CD4-positive, alpha-beta T cell (primary cell): Measurements from ENCODE around the gene YWHAG. TPM values are rescaled to one million over a fixed set of nuclear protein-coding genes. Genes with fewer than 3 reads are reported as not detected.

Source experiments
- ATAC-seq: fragments of 200-7000 bp; cut with Tn5 transposase; one replicate; pipeline ENCODE4 v1.10.0; 2022; ENCODE audit warnings: mild to moderate bottlenecking; ENCODE audit not compliant: poor library complexity
- CTCF ChIA-PET: fragments of 350-600 bp; sonication (Branson Sonifier 250); formaldehyde crosslinking; loops from one replicate; lab custom pipeline; 2021; ENCODE audit warnings: antibody characterized with exemption, inconsistent platforms; lab: Charles Lee
- POLR2A ChIA-PET: fragments of 350-600 bp; sonication (Branson Sonifier 250); formaldehyde crosslinking; loops from one replicate; lab custom pipeline; 2021; ENCODE audit warnings: antibody characterized with exemption, inconsistent platforms; lab: Charles Lee
- DNase-seq, 14 experiments: peaks; one replicate each; pipeline ENCODE4 v3.0.0-alpha.2; 2013 to 2020; ENCODE audit warnings: mixed read lengths in 2 of 14
- H3K27ac ChIP-seq, 2 donors: one replicate each; pipeline versions ENCODE4 v1.5.1 to v1.7.0; 2013; ENCODE audit warnings: low read length in 2 of 2, low read depth in 1 of 2, mild to moderate bottlenecking in 1 of 2
- H3K27me3 ChIP-seq, 2 experiments: 1 replicate in 1 of 2; 2 replicates in 1 of 2; pipeline versions ENCODE4 v1.6.1 to v1.7.0; 2013; ENCODE audit warnings: low read length in 2 of 2, control low read depth in 1 of 2, mild to moderate bottlenecking in 1 of 2, moderate library complexity in 1 of 2; ENCODE audit not compliant: insufficient read depth in 2 of 2, control insufficient read depth in 1 of 2
- H3K36me3 ChIP-seq: one replicate; pipeline ENCODE4 v1.6.1; 2013; ENCODE audit warnings: low read length, control low read depth; ENCODE audit not compliant: insufficient read depth
- H3K4me1 ChIP-seq: one replicate; pipeline ENCODE4 v1.6.1; 2013; ENCODE audit warnings: low read length, control low read depth; ENCODE audit not compliant: insufficient read depth
- H3K4me3 ChIP-seq: one replicate; pipeline ENCODE4 v1.5.1; 2013; ENCODE audit warnings: mild to moderate bottlenecking, low read length, moderate library complexity
- H3K9me3 ChIP-seq, 2 experiments: 1 replicate in 1 of 2; 2 replicates in 1 of 2; pipeline versions ENCODE4 v1.6.1 to v1.7.0; 2013; ENCODE audit warnings: low read length in 2 of 2, mild to moderate bottlenecking in 2 of 2, control low read depth in 1 of 2, moderate library complexity in 1 of 2; ENCODE audit not compliant: control insufficient read depth in 1 of 2, insufficient read depth in 1 of 2
- H3K27ac Mint-ChIP-seq: one replicate; pipeline ENCODE4 v1.8.0; 2020; ENCODE audit warnings: mixed read lengths
- H3K27me3 Mint-ChIP-seq: one replicate; pipeline ENCODE4 v1.8.0; 2021; ENCODE audit warnings: mixed read lengths
- H3K36me3 Mint-ChIP-seq: one replicate; pipeline ENCODE4 v1.8.0; 2021; ENCODE audit warnings: low read depth, mixed read lengths
- H3K4me1 Mint-ChIP-seq: one replicate; pipeline ENCODE4 v1.8.0; 2021; ENCODE audit warnings: low read depth, mixed read lengths
- H3K4me3 Mint-ChIP-seq: one replicate; pipeline ENCODE4 v1.8.0; 2020; ENCODE audit warnings: mild to moderate bottlenecking, mixed read lengths
- H3K9me3 Mint-ChIP-seq: one replicate; pipeline ENCODE4 v1.8.0; 2020; ENCODE audit warnings: mixed read lengths
- intact Hi-C, 2 experiments: fragments of 100-400 bp; cut with DNase I in 1 of 2; cut with micrococcal nuclease in 1 of 2; formaldehyde crosslinking; loops; one replicate each; pipeline versions ENCODE4 v1.15.1 to v1.9.0; 2023 to 2025; cut with DNase I, micrococcal nuclease
- total RNA-seq, 174 experiments: library from RNA in 2 of 174; stranded (reverse) in 2 of 174; gene quantifications; one replicate each; pipeline ENCODE4 v1.2.3 and lab custom pipeline; 2021 to 2026
- TF ChIP-seq, protein P1 (sequence below): fragments of 200-600 bp; IDR thresholded peaks from one replicate; pipeline ENCODE4 v1.8.0; 2022; ENCODE audit warnings: antibody characterized with exemption, mild to moderate bottlenecking

YWHAG gene
- total RNA-seq, 2 experiments from 2014 or later = 23.4 to 24.3 TPM

DNA sequence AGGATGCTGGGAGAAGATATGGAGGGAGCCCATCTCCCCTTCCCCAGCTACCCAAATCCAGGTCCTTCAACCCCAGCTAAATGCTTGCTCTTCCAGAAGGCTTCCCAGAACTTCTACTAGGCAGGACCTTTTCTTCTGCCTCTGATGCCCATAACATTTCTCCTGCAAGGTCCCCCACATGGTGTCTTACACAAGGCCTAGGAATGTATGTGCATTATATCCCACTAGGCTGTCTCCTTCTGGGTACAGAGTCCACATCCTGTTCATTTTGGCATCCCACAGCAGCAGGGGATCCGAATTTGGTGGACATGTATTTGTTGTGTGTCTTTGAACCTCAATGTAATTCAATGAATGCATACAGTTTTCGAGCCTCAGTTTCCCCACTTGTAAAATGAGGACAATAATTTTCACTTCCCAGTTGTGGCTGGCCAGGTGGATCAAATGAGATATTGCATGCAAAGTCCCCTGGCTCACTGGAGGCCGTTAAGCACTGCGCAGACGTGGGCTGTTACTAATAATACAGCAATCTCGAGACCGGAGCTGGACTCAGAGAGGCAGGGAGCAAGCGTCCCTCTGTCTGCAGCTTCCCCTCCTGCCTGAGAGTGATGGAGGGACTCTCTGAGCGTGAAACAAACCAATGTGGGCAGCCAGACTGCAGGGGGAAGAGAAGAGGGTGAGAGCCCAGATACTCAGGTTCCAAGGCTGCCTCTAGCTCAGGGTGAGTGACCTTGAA is 18.6 kb upstream of the YWHAG start:
- no peak for DNase-seq
- intact Hi-C loops = no loop called here
- H3K9me3 ChIP-seq = no peaks in the 10 kb centered on the region
- no peaks in the 10 kb centered on the region for H3K36me3 ChIP-seq
- CTCF ChIA-PET = no interaction called here
- no peak for ATAC-seq
- no peak overlapping the region for H3K4me3 ChIP-seq
- Mint-ChIP-seq H3K27ac (no peak overlapping the region), H3K36me3 (no peaks in the 10 kb centered on the region), H3K9me3 (no peaks in the 10 kb centered on the region), H3K27me3 (peaks cover 8% of the 10 kb centered on the region), H3K4me1 (no peaks in the 10 kb centered on the region), H3K4me3 (no peak overlapping the region)
- H3K27ac ChIP-seq = no peak overlapping the region
- H3K4me1 ChIP-seq = peaks cover 15% of the 10 kb centered on the region
- POLR2A ChIA-PET = no interaction called here
- TF ChIP-seq, protein P1, sequence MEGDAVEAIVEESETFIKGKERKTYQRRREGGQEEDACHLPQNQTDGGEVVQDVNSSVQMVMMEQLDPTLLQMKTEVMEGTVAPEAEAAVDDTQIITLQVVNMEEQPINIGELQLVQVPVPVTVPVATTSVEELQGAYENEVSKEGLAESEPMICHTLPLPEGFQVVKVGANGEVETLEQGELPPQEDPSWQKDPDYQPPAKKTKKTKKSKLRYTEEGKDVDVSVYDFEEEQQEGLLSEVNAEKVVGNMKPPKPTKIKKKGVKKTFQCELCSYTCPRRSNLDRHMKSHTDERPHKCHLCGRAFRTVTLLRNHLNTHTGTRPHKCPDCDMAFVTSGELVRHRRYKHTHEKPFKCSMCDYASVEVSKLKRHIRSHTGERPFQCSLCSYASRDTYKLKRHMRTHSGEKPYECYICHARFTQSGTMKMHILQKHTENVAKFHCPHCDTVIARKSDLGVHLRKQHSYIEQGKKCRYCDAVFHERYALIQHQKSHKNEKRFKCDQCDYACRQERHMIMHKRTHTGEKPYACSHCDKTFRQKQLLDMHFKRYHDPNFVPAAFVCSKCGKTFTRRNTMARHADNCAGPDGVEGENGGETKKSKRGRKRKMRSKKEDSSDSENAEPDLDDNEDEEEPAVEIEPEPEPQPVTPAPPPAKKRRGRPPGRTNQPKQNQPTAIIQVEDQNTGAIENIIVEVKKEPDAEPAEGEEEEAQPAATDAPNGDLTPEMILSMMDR = no peak
- H3K27me3 ChIP-seq = no peaks in the 10 kb centered on the region

DNA sequence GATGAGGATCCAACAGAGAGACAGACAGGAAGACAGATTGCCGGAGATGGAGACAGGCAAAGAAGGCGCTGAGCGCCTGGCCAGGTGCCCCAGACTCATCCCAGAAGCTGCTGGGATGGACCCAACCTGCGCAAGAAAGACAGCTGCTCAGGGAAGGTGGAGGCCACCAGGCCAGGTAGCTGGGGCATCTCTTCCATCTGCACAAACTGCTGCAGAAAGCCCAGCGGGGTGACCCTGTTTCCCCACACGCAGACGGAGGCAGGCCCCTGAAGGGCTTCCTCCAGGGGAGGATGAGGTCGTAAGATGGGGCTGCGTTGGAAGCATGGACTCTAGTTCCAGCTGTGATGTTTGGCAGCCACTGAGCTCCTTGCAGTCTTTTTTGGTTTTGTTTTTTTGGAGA is 16.5 kb upstream of the YWHAG start:
- no peak for DNase-seq
- Mint-ChIP-seq H3K27me3 (peaks cover 8% of the 10 kb centered on the region), H3K4me3 (no peak overlapping the region), H3K36me3 (no peaks in the 10 kb centered on the region), H3K27ac (no peak overlapping the region), H3K4me1 (no peaks in the 10 kb centered on the region), H3K9me3 (no peaks in the 10 kb centered on the region)
- intact Hi-C loops = no loop called here
- no peak for ATAC-seq
- Histone ChIP-seq H3K36me3 (no peaks in the 10 kb centered on the region), H3K27ac (no peak overlapping the region), H3K9me3 (no peaks in the 10 kb centered on the region), H3K4me1 (peaks cover 9% of the 10 kb centered on the region), H3K4me3 (no peak overlapping the region), H3K27me3 (peaks cover 0 to 2% of the 10 kb centered on the region in 2 experiments)
- TF ChIP-seq, protein P1 = no peak
- ChIA-PET POLR2A (no interaction called here), CTCF (no interaction called here)

DNA sequence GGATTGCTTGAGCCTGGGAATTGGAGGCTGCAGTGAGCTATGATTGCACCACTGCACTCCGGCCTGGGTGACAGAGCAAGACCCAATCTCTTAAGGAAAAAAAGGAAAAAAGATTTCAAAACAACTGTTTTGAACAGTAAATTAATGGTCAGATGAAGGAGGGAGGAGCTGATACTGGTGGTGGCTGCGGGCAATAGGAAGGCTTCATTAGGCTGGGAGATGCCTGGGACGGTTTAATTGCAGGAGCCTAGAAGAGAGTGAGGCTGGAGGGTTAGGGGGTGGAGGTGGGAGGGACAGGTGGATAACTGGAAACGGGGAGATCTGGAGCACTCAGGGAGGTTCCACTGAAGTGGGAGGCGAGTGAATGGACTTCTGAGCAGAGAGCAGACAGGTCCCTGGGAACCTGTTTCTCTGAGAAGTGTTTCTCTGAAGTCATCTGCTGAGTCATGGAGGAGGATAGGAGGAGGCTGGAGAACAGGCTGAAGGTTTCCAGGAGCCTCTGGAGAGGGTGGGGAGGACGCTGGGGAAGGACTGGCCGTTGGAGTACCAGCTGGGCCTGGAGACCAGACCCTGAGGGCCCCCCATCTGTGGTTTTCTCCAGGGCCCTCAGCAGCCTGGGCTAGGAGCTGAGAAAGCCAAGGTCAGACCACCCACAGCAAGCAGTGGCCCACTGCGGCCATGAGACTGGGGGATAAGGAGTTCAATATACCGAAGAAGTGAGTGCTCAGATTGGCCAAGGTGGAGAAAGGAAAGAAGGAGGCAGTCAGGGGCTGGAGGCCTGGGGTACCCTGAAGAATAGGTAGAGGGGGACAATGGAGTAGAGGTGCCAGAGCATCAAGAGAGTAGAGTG is 14.4 kb upstream of the YWHAG start:
- no peak for ATAC-seq
- no peak overlapping the region for H3K27ac ChIP-seq
- no peaks in the 10 kb centered on the region for H3K4me1 Mint-ChIP-seq

More for the DNA sequence above, 14.4 kb upstream of the YWHAG start:
- Histone ChIP-seq H3K9me3 (no peaks in the 10 kb centered on the region), H3K4me1 (no peaks in the 10 kb centered on the region), H3K27me3 (peaks cover 0 to 2% of the 10 kb centered on the region in 2 experiments), H3K4me3 (no peak overlapping the region), H3K36me3 (no peaks in the 10 kb centered on the region)
- TF ChIP-seq, protein P1 = no peak
- Mint-ChIP-seq H3K27ac (no peak overlapping the region), H3K36me3 (no peaks in the 10 kb centered on the region), H3K4me3 (no peak overlapping the region), H3K27me3 (peaks cover 8% of the 10 kb centered on the region), H3K9me3 (no peaks in the 10 kb centered on the region)
- CTCF ChIA-PET = no interaction called here
- intact Hi-C loops = no loop called here
- POLR2A ChIA-PET = no interaction called here
- no peak for DNase-seq
